Kasumi-1 (cell line): Measurements from ENCODE around the gene KIF19.

Source experiments
- DNase-seq, 2 experiments: peaks; one replicate each; lab custom pipeline; 2025; lab: John Stamatoyannopoulos, UW

The KIF19 gene

GRCh38 chr17:74362810-74363498 is 36.9 kb downstream of the KIF19 start:
- no peak for DNase-seq

- DNase-seq, result no peak
Measured at GRCh38 chr17:74367206-74367605, 41.2 kb downstream of the KIF19 start, which contains the start of gene GPR142. Gene GPR142 (plus strand): TSS chr17:74367506. CDS start chr17:74369541, 2,035 bp downstream.

- DNase-seq, result peak; percentile 60 to 67
Measured at GRCh38 chr17:74368341-74369081, 42.5 kb downstream of the KIF19 start.

- DNase-seq, result peak; percentile 88 to 89
Measured at GRCh38 chr17:74369221-74369620, 43.2 kb downstream of the KIF19 start.

- DNase-seq, result no peak
Measured at GRCh38 chr17:74369665-74370490, 43.9 kb downstream of the KIF19 start.

GRCh38 chr17:74371653-74372147 is 45.7 kb downstream of the KIF19 start:
- no peak for DNase-seq

GRCh38 chr17:74372426-74372825 is 46.4 kb downstream of the KIF19 start:
- no peak for DNase-seq

- no peak for DNase-seq
Measured at GRCh38 chr17:74373838-74374606, 48.0 kb downstream of the KIF19 start.

GRCh38 chr17:74374858-74375257 is 48.8 kb downstream of the KIF19 start:
- DNase-seq, result no peak

- DNase-seq, result peak; percentile 90 to 91
Measured at GRCh38 chr17:74379495-74380085, 53.6 kb downstream of the KIF19 start.

GRCh38 chr17:74380086-74380958 is 54.3 kb downstream of the KIF19 start:
- DNase-seq, result no peak

GRCh38 chr17:74380959-74381808 is 55.2 kb downstream of the KIF19 start:
- no peak for DNase-seq

GRCh38 chr17:74383141-74383540 is 57.1 kb downstream of the KIF19 start:
- no peak for DNase-seq

- no peak for DNase-seq
Measured at GRCh38 chr17:74385201-74385600, 59.2 kb downstream of the KIF19 start.

GRCh38 chr17:74386386-74386785 is 60.4 kb downstream of the KIF19 start:
- DNase-seq, result peak; percentile 63 to 71

- no peak for DNase-seq
Measured at GRCh38 chr17:74387365-74388218, 61.6 kb downstream of the KIF19 start.

GRCh38 chr17:74389084-74389753 is 63.2 kb downstream of the KIF19 start:
- no peak for DNase-seq
